Measurements from ENCODE around the gene KRTAP5-1.

KRTAP5-1 gene

DNA sequence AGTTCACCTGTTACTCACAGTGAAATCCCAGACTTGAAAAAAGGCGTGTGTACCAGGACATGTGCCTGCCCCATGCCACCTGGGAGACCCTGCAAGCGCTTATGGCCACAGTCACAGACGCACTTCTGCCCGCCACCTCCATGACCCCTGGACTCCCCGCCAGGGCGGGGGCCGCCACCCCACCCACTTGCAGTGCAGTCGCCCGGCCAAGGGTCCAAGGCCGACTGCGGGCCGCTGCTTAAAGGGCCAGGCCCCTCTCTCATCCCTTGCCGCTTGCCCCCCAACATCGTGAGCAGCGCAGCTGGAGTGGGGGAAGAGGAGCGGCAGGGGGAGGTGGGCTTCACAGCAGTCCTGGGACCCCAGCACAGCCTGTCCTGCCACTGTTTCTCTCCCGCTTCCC lies 23.8 kb downstream of the KRTAP5-1 start:
- peaks cover 14% of the 10 kb centered on the region for H3K4me1 Mint-ChIP-seq
- H3K9me3 Mint-ChIP-seq, result no peaks in the 10 kb centered on the region
- H3K36me3 Mint-ChIP-seq, result peaks cover 6% of the 10 kb centered on the region
- ATAC-seq, result no peak
- no peak overlapping the region for H3K4me3 Mint-ChIP-seq
- peaks cover 43% of the 10 kb centered on the region for H3K27me3 Mint-ChIP-seq
- no peak overlapping the region for H3K27ac Mint-ChIP-seq

- Mint-ChIP-seq H3K4me1 (peaks cover 14% of the 10 kb centered on the region), H3K27ac (no peak overlapping the region), H3K4me3 (no peak overlapping the region), H3K36me3 (peaks cover 6% of the 10 kb centered on the region), H3K9me3 (no peaks in the 10 kb centered on the region), H3K27me3 (peaks cover 41% of the 10 kb centered on the region)
- no peak for ATAC-seq
These were observed 24.3 kb downstream of the KRTAP5-1 start for GRCh38 chr11:1560649-1561251.

DNA sequence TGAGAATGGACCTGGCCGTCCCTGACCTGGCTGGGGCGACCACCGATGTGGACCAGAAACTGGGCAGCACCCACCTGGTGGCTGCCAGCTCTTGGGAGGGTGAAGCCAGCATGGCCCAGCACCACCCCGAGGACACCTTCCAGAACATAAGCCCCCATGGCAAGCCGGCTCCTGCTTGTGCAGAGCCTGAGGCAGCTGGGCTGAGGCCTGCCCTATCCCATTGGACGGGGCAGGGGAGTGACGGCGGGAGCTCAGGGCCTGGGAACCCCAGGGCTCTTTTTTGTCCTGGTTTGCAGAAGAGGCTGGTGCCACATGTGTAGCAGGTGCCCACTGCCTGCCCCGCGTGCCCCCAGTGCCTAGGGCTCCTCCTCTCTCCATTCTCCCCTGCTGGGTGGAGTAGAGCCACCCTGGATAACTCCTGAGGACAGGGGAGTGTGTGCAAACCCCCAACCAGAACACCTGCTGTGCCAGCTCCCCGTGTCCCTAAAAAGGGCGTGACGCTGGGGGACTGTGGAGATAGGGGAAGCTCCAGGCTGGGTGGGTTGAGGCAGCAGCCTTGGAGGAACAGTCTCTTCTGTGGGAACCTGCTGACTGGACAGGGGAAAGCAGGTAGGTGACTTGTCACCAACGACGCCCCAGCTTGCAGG lies 25.0 kb downstream of the KRTAP5-1 start:
- peaks cover 6% of the 10 kb centered on the region for H3K36me3 Mint-ChIP-seq
- no peak overlapping the region for H3K27ac Mint-ChIP-seq
- peaks cover 41% of the 10 kb centered on the region for H3K27me3 Mint-ChIP-seq
- H3K4me3 Mint-ChIP-seq, result no peak overlapping the region
- no peak for ATAC-seq
- no peaks in the 10 kb centered on the region for H3K9me3 Mint-ChIP-seq
- peaks cover 14% of the 10 kb centered on the region for H3K4me1 Mint-ChIP-seq

GRCh38 chr11:1559111-1559951 lies 25.8 kb downstream of the KRTAP5-1 start:
- no peak overlapping the region for H3K27ac Mint-ChIP-seq
- peaks cover 6% of the 10 kb centered on the region for H3K36me3 Mint-ChIP-seq
- no peak overlapping the region for H3K4me3 Mint-ChIP-seq
- peaks cover 14% of the 10 kb centered on the region for H3K4me1 Mint-ChIP-seq
- peaks cover 47% of the 10 kb centered on the region for H3K27me3 Mint-ChIP-seq
- ATAC-seq, result peak; percentile 68
- no peaks in the 10 kb centered on the region for H3K9me3 Mint-ChIP-seq

GRCh38 chr11:1558775-1559110 lies 26.3 kb downstream of the KRTAP5-1 start:
- Mint-ChIP-seq H3K9me3 (no peaks in the 10 kb centered on the region), H3K4me3 (no peak overlapping the region), H3K36me3 (peaks cover 6% of the 10 kb centered on the region), H3K4me1 (peaks cover 14% of the 10 kb centered on the region), H3K27me3 (peaks cover 53% of the 10 kb centered on the region), H3K27ac (no peak overlapping the region)
- no peak for ATAC-seq

DNA sequence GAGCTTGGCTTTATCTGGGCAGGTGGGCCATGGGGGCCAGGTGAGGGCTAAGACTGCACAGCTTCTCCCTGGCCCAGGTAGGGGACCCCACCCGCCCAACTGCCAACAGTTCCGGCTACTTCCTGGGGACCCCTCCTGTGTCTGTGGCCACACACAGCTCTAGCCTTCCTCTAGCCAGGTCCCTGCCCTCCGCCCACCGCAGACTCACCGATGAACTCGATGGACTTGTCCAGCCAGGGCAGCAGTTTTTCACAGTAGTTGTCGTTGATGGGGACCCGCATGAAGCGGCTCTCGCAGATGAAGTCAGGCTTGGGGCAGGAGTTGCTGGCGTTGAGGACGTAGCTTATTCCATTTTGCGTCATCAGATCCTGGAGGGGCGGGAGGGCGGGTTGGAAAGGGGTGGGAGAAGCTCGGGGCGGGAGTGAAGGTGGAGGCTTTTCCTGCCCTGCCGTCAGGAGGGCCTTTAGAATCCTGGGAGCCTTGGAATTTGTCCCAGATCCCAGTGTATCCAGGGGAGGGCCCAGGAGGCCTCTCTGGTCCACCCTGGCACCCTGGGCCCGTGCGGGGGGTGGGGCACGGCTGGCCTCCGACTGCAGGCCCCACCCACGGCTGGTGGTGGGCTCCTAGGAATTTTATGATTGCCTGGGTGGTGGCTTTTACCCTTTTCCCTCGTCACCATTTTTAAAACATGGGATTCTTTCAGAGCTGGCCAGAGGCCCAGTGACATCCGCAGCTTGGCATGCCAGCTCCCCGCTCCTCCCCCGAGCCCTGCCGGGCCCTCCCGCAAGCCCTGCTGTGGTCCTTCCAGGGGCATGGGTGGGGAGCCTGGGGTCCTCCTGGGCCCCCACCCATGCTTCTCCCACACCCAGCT lies 26.9 kb downstream of the KRTAP5-1 start:
- Mint-ChIP-seq H3K9me3 (no peaks in the 10 kb centered on the region), H3K27ac (no peak overlapping the region), H3K4me1 (peaks cover 14% of the 10 kb centered on the region), H3K36me3 (peaks cover 6% of the 10 kb centered on the region), H3K27me3 (peaks cover 58% of the 10 kb centered on the region), H3K4me3 (no peak overlapping the region)
- no peak for ATAC-seq

GRCh38 chr11:1557051-1557884 lies 27.8 kb downstream of the KRTAP5-1 start:
- Mint-ChIP-seq H3K4me1 (peaks cover 14% of the 10 kb centered on the region), H3K4me3 (no peak overlapping the region), H3K9me3 (no peaks in the 10 kb centered on the region), H3K27ac (no peak overlapping the region), H3K27me3 (peaks cover 66% of the 10 kb centered on the region), H3K36me3 (peaks cover 6% of the 10 kb centered on the region)
- ATAC-seq, result no peak

DNA sequence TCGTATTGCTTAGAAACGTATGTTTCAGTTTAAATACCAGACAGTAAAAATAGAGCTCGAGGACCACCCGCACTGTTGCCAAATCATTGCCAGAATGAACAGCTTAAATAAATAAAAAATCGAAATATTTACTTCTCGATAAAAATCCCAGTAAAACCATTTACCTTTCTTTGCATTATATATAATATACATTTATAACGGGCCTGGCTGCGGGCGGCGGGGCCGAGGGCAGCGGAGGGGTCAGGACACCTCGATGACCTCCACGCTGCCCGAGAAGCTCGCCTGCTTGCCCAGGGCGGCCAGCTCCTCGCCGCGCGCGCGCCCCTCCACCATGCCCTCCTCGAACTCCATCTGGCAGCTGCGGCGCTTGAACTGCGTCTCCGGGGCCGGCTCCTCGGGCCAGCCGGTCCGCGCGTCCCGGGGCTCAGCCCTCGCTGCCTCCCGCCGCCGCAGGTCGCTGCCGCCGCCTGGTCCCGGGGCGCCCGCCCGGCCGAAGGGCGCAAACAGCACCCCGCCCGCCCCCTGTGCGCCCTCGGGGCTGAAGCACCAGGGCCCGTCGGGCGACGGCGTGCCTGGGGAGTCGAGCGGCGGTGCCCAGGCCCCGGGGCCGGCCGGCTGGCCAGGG lies 28.7 kb downstream of the KRTAP5-1 start:
- Mint-ChIP-seq H3K4me1 (peaks cover 14% of the 10 kb centered on the region), H3K27me3 (peaks cover 68% of the 10 kb centered on the region), H3K27ac (no peak overlapping the region), H3K36me3 (peaks cover 6% of the 10 kb centered on the region), H3K9me3 (peaks cover 5% of the 10 kb centered on the region), H3K4me3 (no peak overlapping the region)
- ATAC-seq, result no peak

DNA sequence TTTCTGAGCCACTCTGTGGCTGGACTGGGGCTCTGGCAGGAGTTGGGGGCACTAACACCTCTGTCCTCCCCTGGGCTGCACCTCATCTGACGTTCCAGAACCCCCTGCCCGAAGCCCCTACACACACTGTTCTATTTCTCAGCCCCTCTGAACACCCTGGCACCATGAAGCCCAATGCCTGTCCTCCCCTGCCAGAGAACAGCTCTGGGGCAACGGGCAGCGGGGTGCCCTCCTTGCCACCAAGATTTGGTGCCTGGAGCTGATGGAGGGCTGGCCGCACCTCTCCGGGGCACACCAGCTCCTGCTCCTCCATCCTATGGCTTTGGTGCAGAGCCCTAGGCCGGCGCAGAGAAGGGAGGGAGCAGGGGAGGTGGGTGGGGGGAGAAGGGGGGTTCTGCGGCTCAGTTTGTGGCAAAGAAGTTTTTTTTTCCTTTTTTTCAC lies 29.4 kb downstream of the KRTAP5-1 start:
- H3K27me3 Mint-ChIP-seq, result peaks cover 67% of the 10 kb centered on the region
- H3K4me3 Mint-ChIP-seq, result no peak overlapping the region
- H3K27ac Mint-ChIP-seq, result no peak overlapping the region
- peaks cover 8% of the 10 kb centered on the region for H3K9me3 Mint-ChIP-seq
- H3K4me1 Mint-ChIP-seq, result peaks cover 14% of the 10 kb centered on the region
- ATAC-seq, result no peak
- peaks cover 6% of the 10 kb centered on the region for H3K36me3 Mint-ChIP-seq

- H3K27ac Mint-ChIP-seq, result no peak overlapping the region
These were observed 29.9 kb downstream of the KRTAP5-1 start for GRCh38 chr11:1554981-1555712.

DNA sequence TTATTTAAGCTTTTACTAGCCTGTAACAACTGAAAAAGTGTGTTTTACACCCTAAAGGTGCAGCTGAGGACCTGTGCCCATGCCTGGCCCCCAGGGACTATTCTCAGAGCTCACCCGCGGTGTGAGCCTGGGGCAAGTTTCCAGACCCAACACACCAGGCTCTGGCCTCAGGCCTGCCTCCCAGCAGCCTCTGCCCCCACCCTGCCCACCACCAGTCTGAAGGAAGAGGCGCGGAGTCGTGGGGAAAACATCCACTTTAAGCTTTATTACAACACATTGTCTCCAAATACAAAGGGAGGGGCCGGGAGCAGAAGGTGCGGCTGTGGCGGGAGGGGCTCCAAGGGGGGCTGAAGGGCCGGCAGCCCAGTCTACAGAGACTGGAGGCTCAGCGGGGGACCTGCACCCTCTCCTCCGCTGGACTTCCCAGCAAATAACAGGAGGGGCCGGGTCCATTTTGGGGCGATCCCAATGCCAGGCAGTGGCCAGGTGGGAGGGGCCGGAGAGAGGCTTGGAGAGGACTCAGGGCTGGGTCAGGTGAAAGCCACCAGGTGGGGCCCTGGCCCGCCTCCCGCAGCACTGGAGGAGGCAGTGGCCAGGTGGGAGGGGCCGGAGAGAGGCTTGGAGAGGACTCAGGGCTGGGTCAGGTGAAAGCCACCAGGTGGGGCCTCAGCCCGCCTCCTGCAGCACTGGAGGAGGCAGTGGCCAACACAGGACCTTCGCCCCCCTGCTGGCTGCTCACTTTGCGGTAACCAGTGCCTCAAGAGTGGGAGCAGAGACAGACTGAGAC lies 31.1 kb downstream of the KRTAP5-1 start:
- ATAC-seq, result no peak
- Mint-ChIP-seq H3K27ac (no peak overlapping the region), H3K36me3 (peaks cover 6% of the 10 kb centered on the region), H3K9me3 (peaks cover 11% of the 10 kb centered on the region), H3K27me3 (peaks cover 61% of the 10 kb centered on the region), H3K4me3 (no peak overlapping the region), H3K4me1 (peaks cover 6% of the 10 kb centered on the region)

More at GRCh38 chr11:1554981-1555712, 29.9 kb downstream of the KRTAP5-1 start:
- H3K4me3 Mint-ChIP-seq, result no peak overlapping the region
- peaks cover 11% of the 10 kb centered on the region for H3K9me3 Mint-ChIP-seq
- H3K4me1 Mint-ChIP-seq, result peaks cover 14% of the 10 kb centered on the region
- peaks cover 6% of the 10 kb centered on the region for H3K36me3 Mint-ChIP-seq
- peaks cover 67% of the 10 kb centered on the region for H3K27me3 Mint-ChIP-seq
- no peak for ATAC-seq

DNA sequence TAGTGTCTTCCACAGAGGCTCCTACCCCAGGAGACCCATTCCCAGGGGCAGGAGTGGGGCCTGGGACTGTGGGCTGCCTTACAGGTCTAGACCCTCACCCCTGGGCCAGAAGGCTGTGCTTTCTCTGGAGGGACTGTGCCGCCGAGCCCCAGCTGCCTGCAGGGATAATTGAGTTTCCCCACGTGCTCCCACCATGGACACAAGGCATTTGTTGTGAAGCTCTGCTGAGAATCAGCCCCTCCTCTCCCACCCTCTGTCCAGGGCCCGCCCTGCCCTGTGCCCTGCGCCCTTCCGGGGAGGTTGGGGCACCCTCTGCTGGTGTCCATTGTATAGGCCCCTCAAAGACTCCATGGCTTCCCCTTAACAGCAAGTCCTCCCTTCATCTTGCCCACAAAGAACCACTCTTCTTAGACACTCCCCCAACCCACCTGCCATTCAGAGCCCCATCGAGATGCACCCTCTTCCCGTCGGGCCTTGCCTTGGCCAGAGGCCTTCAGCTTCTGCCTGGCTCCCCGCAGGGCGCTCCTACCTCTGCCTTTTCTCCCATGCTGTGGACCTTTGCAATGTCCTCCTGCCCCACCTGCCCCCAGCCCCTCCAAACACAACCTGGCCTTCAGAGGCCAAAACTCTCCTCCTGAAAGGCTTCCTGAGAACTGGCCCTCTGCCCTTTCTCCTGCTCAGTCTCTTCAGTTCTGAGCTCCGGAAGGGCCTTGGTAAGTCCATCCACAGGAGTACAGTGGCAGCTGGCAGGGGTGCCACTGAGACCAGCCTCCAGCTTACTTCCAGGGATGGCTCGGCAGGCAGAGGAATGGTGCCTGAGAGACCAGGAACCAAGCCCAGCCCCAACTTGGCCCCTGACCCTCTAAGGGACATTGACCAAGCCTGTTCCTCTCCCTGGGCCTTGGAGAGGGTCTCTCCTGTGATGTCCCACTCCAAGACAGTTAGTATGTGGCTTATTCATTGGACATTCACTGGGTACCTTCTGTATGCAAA lies 35.4 kb downstream of the KRTAP5-1 start:
- peaks cover 49% of the 10 kb centered on the region for H3K27me3 Mint-ChIP-seq
- peaks cover 11% of the 10 kb centered on the region for H3K9me3 Mint-ChIP-seq
- H3K27ac Mint-ChIP-seq, result no peak overlapping the region
- ATAC-seq, result peak; percentile 21
- no peak overlapping the region for H3K4me3 Mint-ChIP-seq
- no peaks in the 10 kb centered on the region for H3K36me3 Mint-ChIP-seq
- H3K4me1 Mint-ChIP-seq, result peaks cover 15% of the 10 kb centered on the region
